ENCODE measurements around the gene UTP11.

UTP11 gene

GRCh38 chr1:37983546-37983945, 29.0 kb upstream of the UTP11 start:
- H3K36me3 ChIP-seq (ENCODE audit: control insufficient read depth, insufficient read depth, low read length): peaks cover 21% of the 10 kb centered on the region
- TF ChIP-seq, protein P1, sequence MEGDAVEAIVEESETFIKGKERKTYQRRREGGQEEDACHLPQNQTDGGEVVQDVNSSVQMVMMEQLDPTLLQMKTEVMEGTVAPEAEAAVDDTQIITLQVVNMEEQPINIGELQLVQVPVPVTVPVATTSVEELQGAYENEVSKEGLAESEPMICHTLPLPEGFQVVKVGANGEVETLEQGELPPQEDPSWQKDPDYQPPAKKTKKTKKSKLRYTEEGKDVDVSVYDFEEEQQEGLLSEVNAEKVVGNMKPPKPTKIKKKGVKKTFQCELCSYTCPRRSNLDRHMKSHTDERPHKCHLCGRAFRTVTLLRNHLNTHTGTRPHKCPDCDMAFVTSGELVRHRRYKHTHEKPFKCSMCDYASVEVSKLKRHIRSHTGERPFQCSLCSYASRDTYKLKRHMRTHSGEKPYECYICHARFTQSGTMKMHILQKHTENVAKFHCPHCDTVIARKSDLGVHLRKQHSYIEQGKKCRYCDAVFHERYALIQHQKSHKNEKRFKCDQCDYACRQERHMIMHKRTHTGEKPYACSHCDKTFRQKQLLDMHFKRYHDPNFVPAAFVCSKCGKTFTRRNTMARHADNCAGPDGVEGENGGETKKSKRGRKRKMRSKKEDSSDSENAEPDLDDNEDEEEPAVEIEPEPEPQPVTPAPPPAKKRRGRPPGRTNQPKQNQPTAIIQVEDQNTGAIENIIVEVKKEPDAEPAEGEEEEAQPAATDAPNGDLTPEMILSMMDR (IDR thresholded peaks at IDR 0.05; ENCODE audit: insufficient read depth, low read length, poor library complexity, severe bottlenecking): no peak
- no peaks in the 10 kb centered on the region for H3K27me3 ChIP-seq (replicated peaks; ENCODE audit: control insufficient read depth, insufficient read depth, low read length)
- H3K4me3 ChIP-seq (replicated peaks; ENCODE audit: low read depth, low read length): no peak overlapping the region
- no peak for DNase-seq (ENCODE audit: extremely low read depth, insufficient read length)

GRCh38 chr1:37987679-37988078, 24.9 kb upstream of the UTP11 start:
- DNase-seq (ENCODE audit: extremely low read depth, insufficient read length): no peak
- Histone ChIP-seq H3K27me3 (replicated peaks; ENCODE audit: control insufficient read depth, insufficient read depth, low read length) (no peaks in the 10 kb centered on the region), H3K36me3 (ENCODE audit: control insufficient read depth, insufficient read depth, low read length) (peaks cover 16% of the 10 kb centered on the region), H3K4me3 (replicated peaks; ENCODE audit: low read depth, low read length) (no peak overlapping the region)
- TF ChIP-seq, protein P1 (IDR thresholded peaks at IDR 0.05; ENCODE audit: insufficient read depth, low read length, poor library complexity, severe bottlenecking): no peak

- H3K4me3 ChIP-seq (replicated peaks; ENCODE audit: low read depth, low read length): peak overlapping the region; percentile 91
Observed at GRCh38 chr1:37989361-37989930, 23.1 kb upstream of the UTP11 start.

GRCh38 chr1:37994886-37995566, 17.5 kb upstream of the UTP11 start:
- TF ChIP-seq, protein P1 (IDR thresholded peaks at IDR 0.05; ENCODE audit: insufficient read depth, low read length, poor library complexity, severe bottlenecking): no peak

More at GRCh38 chr1:37989361-37989930, 23.1 kb upstream of the UTP11 start:
- H3K36me3 ChIP-seq (ENCODE audit: control insufficient read depth, insufficient read depth, low read length): peaks cover 9% of the 10 kb centered on the region
- no peak for DNase-seq (ENCODE audit: extremely low read depth, insufficient read length)
- TF ChIP-seq, protein P1 (IDR thresholded peaks at IDR 0.05; ENCODE audit: insufficient read depth, low read length, poor library complexity, severe bottlenecking): no peak
- no peaks in the 10 kb centered on the region for H3K27me3 ChIP-seq (replicated peaks; ENCODE audit: control insufficient read depth, insufficient read depth, low read length)

GRCh38 chr1:37995751-37996345, 16.7 kb upstream of the UTP11 start:
- peak overlapping the region; percentile 11 for H3K4me3 ChIP-seq (replicated peaks; ENCODE audit: low read depth, low read length)
- peaks cover 17% of the 10 kb centered on the region for H3K36me3 ChIP-seq (ENCODE audit: control insufficient read depth, insufficient read depth, low read length)

More at GRCh38 chr1:37994886-37995566, 17.5 kb upstream of the UTP11 start:
- Histone ChIP-seq H3K27me3 (replicated peaks; ENCODE audit: control insufficient read depth, insufficient read depth, low read length) (no peaks in the 10 kb centered on the region), H3K4me3 (replicated peaks; ENCODE audit: low read depth, low read length) (no peak overlapping the region), H3K36me3 (ENCODE audit: control insufficient read depth, insufficient read depth, low read length) (peaks cover 17% of the 10 kb centered on the region)
- DNase-seq (ENCODE audit: extremely low read depth, insufficient read length): no peak

More at GRCh38 chr1:37995751-37996345, 16.7 kb upstream of the UTP11 start:
- TF ChIP-seq, protein P1 (IDR thresholded peaks at IDR 0.05; ENCODE audit: insufficient read depth, low read length, poor library complexity, severe bottlenecking): no peak
- DNase-seq (ENCODE audit: extremely low read depth, insufficient read length): peak; percentile 56
- H3K27me3 ChIP-seq (replicated peaks; ENCODE audit: control insufficient read depth, insufficient read depth, low read length): no peaks in the 10 kb centered on the region
